Stimulated activated CD4-positive, alpha-beta T cell treated with anti-CD3 and anti-CD28 coated beads, TNF-alpha, amount 100 ng/mL, for 1 hour (primary cell): ENCODE measurements around the gene NUP35.
"Not testable (repeated sequence)": the region's sequence is repeated elsewhere in the genome, so short reads cannot be mapped to it uniquely, and the experiment has no call there.

Source experiments
- DNase-seq, 3 donors: peaks; one replicate each; pipeline ENCODE4 v3.0.0-alpha.2; 2020; ENCODE audit warnings: low read depth in 3 of 3, low spot score in 1 of 3

The NUP35 gene

DNA sequence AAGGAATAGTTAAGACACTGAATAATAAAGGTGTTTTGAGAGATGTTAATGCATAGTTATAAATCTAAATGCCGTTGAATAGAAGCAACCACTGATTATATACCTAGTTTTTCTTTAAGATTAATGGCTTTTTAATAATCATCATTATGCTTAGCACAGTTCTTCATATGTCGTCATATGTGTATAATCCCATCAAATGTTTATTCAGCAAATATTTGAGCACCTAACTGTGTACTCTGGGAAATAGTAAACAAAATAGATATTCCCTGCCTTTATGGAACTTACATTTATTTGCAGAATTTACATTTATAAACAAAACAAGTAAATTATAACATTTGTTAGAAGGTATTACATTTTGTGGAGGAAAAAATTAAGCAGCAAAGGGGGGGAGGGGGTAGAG, 9.8 kb downstream of the NUP35 start:
- DNase-seq = no peak

DNA sequence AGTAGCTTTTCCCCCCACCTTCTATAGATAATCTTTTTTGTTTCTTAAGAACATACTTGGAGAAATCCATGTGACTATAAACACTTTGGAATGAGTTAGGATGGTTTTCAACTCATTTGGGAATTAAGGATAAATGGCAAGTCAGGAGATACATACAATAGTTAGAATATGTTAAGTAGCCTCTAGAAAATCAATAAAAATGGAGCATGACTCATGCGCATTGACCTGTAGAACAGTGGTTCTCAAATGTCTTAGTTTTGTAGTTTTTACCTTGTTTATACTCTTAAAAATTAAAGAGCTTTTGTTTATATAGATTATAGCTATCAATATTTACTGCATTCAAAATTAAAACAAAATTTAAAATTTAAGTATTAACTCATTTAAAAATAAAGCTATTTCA, 24.7 kb downstream of the NUP35 start:
- DNase-seq = no peak

DNA sequence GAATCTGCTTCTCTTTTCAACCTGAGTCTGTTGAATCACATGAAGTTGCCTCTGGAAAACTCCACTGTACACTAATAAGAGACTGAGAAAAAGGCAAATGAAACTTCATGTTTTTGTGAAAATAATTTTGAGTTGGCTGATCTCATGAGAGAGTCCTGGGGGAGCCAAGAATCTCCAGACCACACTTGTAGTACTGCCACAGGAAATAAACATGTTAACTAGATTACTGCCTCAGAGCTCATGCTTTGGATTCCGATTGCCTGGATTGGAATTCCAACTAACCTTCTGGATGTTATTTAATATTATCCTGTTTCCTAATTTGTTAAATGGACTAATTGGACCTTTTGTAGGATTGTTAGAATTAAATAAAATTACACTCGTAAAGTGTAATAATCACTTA, 25.2 kb downstream of the NUP35 start:
- DNase-seq = no peak

DNA sequence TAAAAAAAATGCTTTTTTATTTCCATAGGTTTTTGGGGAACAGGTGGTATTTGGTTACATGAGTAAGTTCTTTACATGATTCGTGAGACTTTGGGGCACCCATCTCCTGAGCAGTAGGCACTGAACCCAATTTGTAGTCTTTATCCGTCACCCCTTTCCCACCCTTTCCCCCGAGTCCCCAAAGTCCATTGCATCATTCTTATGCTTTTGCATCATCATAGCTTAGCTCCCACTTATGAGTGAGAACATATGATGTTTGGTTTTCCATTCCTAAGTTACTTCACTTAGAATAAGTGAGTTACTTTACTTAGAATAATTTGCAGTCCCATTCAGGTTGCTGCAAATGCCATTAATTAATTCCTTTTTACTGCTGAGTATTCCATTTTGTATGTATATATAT, 28.0 kb downstream of the NUP35 start:
- DNase-seq = not testable (repeated sequence)

DNA sequence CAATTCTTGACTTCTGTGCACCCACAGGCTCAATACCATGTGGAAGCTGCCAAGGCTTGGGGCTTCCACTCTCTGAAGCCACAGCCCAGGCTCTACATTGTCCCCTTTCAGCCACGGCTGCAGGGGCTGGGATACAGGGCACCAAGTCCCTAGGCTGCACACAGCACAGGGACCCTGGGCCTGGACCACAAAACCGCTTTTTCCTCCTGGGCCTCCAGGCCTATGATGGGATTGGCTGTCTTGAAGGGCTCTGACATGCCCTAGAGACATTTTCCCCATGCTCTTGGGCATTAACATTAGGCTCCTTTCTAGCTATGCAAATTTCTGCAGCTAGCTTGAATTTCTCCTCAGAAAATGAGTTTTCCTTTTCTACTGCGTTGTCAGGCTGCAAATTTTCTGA, 29.7 kb downstream of the NUP35 start:
- no peak for DNase-seq

DNA sequence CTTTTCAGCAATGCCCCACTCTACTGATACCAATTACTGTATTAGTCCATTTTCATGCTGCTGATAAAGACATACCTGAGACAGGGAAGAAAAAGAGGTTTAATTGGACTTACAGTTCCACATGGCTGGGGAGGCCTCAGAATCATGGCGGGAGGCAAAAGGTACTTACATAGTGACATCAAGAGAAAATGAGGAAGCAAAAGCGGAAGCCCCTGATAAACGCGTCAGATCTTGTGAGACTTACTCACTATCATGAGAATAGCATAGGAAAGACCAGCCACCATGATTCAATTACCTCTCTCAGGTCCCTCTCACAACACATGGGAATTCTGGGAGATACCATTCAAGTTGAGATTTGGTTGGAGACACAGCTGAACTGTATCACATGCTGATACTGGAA, 30.5 kb downstream of the NUP35 start:
- DNase-seq = not testable (repeated sequence)

DNA sequence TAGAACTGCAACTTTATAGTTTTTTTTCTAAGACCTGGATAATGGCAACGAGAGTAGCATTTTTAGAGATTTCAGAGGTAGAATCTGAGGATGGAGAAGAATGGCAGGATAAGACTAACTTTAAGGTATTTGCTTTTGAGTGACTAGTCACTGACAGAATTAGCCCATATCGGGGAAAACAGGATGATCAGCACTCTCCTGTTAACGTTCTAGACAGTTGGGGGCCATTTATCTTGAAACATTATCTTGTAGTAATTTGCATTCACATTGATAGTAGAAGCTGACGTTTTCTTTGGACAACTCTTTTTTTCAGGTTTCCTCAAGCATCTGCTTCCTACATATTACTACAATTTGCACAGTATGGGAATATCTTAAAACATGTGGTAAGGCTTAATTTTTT, 32.9 kb downstream of the NUP35 start:
- DNase-seq = no peak

DNA sequence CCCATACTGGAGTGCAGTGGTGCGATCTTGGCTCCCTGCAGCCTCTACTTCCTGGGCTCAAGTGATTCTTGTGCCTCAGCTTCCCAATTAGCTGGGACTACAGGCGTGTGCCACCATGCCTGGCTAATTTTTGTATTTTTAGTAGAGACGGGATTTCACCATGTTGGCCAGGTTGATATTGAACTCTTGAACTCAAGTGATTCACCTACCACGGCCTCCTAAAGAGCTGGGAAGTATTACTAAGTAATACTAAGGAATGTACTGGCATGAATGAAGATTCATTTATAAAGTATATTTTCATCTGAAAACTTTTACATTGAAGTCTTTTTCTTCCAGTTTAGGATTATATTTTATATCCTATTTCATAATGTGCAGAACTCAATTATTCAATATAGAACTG, 38.1 kb downstream of the NUP35 start:
- DNase-seq = no peak

DNA sequence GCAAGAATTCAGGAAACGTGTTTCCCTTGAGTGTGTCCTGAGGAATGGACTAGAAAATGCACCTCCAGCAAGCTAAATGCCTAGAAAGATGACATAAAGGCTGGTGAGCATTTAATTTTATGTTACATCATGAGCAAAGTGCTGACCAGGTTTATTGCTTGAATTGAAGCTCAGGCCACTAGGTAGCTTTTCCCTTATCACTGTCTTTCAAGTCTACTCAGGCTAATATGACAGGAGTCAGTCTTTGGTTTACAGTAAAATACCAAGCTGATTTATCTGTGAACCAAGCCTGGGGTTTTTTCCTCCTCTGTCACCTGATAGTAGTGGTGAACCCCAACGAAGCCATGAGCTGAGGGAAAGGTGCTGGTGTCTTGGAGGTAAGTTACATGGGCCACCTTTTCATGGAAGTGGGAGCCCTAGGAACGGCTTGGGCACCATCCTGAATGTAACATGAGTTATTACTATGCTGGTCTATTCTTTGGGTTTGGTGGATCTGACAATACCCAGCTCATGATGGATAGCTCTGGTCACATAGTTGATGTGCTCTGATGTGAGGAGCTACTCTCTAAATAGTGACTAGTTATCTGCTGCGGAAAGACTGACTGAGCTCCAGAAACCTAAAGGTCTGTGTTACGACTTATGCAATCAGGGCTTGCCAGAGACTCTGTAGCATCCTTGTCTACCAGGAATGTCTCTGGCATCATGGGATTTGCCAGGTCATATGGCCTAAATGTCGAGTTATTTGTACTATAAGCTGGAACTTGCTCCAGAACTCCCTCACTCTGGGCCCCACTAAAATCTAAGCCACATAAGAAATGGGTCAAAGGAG, 39.8 kb downstream of the NUP35 start:
- DNase-seq = no peak

DNA sequence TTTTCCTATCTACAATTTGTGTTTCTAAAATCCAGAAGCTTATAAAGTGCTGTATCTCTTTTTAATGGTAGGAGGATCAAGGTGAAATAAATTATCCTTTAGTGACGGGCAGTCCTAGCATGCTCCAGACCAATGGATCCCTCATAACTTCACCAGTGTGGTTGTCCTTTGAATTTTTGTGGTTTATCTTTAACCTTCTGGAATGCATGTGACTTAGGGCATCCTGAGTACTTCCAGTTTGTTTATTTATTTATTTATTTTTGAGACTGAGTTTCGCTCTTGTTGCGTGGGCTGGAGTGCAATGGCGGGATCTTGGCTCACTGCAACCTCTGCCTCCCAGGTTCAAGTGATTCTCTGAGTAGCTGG, 40.4 kb downstream of the NUP35 start:
- no peak for DNase-seq

DNA sequence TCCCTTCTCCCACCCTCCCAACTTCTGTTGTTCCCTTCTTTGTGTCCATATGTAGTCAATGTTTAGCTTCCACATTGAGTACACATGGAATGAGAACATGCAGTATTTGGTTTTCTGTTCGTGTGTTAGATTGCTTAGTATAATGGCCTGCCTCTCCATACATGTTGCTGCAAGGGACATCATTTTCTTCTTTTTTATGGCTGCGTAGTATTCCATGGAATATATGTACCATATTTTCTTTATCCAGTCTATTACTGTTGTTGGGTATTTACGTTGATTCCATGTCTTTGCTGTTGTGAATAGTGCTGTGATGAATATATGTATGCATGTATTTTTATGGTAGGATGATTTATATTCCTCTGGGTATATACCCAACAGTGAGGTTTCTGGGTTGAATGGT, 42.0 kb downstream of the NUP35 start:
- DNase-seq = no peak

DNA sequence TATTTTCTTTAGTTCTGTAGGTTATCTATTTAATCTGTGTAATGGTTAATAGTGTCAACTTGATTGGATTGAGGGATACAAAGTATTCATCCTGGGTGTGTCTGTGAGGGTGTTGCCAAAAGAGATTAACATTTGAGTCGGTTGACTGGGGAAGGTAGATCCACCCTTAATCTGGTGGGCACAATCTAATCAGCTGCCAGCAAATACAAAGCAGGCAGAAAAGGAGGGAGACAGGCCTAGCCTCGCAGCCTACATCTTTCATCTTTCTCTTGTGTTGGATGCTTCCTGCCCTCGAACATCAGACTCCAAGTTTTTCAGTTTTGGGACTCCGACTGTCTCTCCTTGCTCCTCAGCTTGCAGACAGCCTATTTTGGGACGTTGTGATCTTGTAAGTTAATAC, 42.7 kb downstream of the NUP35 start:
- DNase-seq = not testable (repeated sequence)

DNA sequence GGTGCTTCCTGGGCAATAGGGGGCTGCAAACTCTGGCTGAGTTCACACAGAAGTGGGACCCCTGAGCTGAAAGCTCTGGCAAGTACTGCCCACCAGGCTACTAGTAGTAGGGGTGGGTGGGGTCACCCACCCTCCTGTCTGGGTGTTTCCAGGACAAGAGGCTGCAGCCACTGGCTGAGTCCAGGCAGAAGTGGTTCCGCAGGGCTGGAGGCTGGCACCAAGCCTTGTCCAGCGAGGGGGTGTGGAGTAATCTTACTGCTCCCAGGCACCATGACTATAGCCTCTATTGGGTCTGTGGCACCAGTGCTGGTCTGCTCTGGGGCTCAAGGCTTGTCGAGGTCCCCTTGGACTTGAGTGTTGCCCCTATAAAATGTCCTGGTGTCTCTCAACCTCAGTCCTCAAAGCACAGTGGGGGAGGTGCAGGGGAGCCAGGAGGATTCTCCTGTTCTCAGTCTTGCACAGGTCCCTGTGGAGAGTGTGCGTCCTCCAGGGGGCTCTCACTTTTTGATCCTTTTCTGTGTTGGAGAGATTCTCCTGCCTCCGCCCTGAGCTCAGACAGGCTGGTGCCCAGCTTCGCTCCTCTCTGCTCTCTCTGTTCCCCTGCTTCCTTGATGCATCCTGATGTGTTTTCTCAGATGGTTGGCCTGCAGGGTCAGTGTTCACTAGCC, 48.1 kb downstream of the NUP35 start:
- no peak for DNase-seq

DNA sequence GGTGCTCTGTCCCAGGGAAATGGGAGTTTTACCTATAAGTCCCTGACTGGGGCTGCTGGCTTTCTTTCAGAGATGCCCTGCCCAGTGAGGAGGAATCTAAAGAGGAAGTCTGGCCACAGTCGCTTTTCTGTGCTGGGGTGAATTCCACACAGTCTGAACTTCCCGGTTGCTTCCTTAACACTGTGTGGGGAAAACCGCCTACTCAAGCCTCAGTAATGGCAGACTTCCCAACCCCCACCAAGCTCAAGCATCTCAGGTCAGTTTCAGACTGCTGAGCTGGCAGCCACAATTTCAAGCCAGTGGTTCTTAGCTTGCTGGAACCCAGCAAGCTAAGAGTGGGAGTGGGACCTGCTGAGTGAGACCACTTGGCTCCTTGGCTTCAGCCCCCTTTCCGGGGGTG, 54.9 kb downstream of the NUP35 start:
- no peak for DNase-seq

DNA sequence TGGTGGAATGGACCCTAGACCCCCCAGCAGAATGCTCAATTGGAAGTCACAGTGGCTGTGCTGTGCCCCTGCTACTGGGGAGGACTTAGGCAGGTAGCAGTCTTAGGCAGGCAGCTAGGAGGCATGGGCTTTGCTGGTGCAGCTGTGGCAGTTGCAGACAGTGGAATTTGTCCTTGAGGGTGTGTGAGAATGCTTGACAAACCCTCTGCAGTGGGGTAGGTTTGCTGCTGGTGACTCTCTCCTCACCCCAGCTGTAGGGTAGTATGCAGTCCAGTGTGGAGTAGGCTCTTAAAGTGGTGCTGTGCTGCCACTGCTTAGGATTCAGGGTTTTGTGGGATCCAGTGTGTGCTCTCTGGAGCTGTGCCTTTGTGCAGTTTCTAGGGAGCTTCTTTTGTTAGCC, 61.3 kb downstream of the NUP35 start:
- DNase-seq = no peak

DNA sequence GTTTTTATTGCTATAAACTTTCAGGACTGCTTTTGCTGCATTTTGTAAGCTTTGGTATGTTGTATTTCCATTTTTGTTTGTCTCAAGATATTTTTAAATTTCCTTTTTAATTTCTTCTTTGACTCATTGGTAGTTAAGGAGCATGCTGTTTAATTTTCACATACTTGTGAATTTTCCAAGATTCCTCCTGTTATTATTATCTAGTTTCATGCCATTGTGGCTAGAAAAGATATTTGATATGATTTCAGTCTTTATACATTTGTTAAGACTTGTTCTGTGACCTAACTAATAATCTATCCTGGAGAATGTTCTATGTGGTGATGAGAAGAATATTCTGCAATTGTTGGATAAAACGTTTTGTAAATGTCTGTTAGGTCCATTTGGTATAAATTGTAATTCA, 62.1 kb downstream of the NUP35 start:
- no peak for DNase-seq

DNA sequence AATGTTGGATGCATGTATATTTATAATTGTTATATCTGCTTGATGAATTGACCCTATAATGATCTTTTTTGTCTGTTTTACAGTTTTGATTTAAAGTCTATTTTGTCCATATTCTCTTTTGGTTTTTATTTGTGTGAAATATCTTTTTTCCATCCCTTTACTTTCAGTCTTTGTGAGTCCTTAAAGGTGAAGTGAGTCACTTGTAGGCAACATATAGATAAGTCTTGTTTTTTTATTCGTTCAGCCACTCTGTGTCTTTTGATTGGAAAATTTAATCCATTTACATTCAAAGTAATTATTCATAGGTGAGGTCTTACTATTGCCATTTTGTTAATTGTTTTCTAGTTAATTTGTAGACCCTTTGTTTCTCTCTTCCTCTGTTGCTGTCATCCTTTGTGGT, 62.5 kb downstream of the NUP35 start:
- DNase-seq = no peak

DNA sequence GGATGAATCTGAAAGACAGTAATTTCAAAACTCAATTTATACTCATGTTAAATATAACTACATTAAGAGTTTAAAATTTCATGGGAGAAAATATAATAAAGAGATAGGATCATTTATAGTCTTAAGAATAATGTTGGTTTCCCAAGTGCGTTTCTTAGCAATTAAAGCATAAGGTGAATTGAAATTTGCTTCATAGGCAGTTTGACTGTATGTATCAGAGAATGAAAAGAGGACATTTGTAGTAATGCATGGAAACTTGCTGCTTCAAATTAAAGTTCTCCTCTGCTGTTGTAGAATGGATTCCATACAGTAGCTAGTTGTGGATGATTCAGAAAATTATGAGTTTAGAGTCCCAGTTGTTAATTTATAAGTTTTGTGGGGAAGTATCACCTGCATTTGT, 68.1 kb downstream of the NUP35 start:
- no peak for DNase-seq

DNA sequence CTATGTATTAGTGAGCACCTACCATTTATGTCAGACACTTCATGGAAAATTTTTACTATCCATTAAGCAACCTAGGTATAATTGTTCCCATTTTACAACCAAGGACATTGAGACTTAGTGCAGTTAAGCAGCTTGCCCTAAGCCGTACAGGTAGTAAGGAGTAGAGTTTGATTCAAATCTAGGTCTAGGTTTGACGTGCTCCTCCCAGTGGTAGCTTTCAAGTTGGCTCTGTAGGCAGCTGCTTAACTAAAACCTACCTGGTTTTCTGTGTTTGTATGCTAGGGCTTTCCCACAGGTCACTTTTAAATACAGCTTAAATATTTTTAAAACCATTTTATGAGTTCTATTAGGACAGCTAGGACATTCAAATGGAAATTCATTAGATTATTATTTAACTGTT, 69.7 kb downstream of the NUP35 start:
- no peak for DNase-seq

DNA sequence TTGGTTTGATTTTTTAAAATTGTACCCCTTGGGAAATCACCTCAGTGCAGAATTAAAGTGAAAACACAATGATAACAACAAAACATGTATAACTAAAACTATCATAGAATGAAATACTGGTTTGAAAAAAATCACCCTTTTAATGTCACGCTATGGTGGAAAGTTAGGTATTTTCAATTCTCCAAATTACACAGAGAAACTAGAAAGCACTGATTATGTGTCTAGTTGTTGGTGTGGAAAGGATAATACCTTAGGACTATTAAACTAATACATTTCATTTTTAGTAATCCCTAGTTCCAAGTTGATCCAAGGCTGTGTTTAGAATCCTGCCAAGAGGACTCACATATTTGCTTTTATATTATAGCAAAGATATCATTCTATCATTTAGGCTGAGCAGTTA, 71.2 kb downstream of the NUP35 start:
- no peak for DNase-seq

DNA sequence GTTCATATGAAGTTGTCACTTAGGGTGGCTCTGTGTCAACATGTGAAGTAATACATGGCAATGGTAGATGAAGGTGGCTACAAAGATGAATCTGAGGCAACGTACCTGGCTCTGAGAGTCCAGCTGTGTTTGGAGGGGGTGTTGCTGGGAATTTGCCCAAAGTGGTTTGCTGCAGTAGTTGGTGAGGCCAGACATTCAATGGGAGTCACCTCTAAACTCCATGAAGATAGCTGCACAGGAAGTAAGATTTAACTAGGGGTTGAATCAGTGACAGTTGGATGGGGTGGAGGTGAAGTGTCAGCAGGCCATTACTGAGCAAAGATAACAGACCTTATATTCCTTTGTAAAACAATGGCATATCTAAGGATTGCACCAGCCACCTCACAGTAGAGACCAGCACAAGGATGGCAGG, 71.8 kb downstream of the NUP35 start:
- no peak for DNase-seq

DNA sequence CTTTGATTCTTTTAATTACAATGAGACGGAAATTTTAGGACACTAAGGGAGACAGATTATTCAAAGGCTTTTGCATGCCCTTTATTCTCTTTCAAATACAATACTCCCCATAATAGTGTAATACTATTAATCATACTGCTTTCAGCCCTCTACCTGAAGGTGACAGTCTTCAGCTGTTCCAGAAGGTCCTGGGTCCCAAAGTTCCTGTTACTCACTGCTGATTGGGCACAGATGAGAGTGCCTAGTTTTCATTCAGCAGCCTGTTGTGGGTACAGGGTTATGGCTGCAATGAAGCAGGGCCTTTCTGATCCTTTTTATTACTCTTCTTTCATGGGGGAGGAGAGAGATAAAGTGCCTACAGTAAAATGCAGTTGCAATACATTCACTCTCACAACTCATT, 80.2 kb downstream of the NUP35 start:
- no peak for DNase-seq

DNA sequence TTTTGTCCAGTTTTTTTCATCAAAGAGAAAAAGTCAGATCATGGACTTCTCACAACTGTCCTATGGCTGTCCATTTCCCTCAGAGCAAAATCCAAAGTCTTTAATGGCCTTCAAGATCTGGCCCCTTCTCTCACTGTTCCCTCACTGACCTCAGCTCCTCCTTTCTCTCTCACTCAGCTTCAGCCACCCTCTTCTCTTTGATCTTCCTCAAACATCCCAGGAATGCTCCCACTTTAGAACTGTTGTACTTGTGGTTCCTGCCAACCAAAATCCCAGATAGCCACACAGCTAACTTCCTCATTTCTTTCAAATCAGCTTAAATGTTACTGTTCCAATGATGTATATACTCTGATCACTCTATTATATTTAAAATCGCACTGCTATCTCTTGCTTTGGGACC, 82.9 kb downstream of the NUP35 start:
- no peak for DNase-seq
